GM19023 (cell line): ENCODE measurements around the gene RIPK3.
"Not testable (repeated sequence)": the region's sequence is repeated elsewhere in the genome, so short reads cannot be mapped to it uniquely, and the experiment has no call there.

Experiments used
- ATAC-seq: cut with Tn5 transposase; IDR thresholded peaks from one replicate; pipeline ENCODE4 v1.9.1; 2021; ENCODE audit warnings: mild to moderate bottlenecking, moderate library complexity; ENCODE audit not compliant: unreplicated experiment

The RIPK3 gene

DNA sequence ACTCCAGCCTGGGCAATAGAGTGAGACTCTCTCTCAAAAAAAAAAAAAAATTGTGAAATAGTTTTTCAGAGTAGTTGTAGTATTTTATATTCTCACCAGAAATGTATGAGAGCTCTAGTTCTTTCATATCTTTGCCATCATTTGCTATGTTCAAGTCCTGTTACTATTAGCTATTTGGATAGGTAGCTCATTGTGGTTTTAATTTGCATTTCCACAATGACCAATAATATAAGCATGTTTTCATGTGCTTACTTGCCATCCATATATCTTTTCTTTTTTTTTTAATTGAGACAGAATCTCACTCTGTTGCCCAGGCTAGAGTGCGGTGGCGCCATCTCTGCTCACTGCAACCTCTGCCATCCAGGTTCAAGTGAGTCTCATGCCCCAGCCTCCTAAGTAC is 8.4 kb upstream of the RIPK3 start:
- ATAC-seq, result no peak

DNA sequence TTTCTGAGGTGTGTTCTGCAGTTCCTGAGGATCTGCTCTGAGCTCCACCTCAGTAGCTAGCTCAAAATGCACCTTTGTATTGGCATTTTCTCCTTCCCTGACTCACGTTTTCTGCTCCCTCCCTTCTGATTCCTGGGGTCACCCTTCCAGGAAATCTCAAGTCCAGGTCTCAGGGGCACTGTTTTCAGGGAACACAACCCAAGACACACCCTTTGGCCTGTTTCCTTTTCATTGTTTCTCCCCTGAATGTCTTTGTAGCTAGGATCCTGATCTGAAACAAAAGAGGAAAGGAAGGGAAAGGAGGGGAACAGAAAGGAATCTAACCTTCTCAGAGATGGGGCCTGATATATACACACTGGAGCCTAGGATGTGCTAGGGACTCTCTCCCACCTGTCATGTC is 7.3 kb upstream of the RIPK3 start:
- no peak for ATAC-seq

GRCh38 chr14:24343795-24344660 is 4.2 kb upstream of the RIPK3 start:
- ATAC-seq, result no peak

GRCh38 chr14:24342889-24343288 is 3.1 kb upstream of the RIPK3 start:
- ATAC-seq, result no peak

- no peak for ATAC-seq
Measured at GRCh38 chr14:24340606-24341005, 815 bp upstream of the RIPK3 start.

- ATAC-seq, result no peak
Measured at GRCh38 chr14:24338843-24339242, 948 bp downstream of the RIPK3 start.

DNA sequence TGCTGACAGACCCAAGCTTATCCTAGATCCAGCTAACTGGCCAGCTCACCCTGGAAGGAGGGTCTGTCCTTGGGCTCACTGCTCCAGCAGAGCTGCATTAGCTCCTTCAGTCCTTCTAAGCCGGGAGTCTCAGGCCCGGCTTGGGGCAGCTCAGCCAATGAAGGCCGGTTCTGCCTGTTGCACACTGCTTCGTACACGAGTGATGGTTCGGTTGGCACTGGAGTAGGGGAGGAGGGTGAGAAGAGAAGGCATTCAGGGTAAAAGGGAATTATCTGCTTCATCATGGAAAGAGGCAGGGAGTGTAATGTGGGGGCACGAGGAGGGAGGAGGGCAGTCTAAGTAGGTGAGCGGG is 2.0 kb downstream of the RIPK3 start:
- ATAC-seq, result no peak

DNA sequence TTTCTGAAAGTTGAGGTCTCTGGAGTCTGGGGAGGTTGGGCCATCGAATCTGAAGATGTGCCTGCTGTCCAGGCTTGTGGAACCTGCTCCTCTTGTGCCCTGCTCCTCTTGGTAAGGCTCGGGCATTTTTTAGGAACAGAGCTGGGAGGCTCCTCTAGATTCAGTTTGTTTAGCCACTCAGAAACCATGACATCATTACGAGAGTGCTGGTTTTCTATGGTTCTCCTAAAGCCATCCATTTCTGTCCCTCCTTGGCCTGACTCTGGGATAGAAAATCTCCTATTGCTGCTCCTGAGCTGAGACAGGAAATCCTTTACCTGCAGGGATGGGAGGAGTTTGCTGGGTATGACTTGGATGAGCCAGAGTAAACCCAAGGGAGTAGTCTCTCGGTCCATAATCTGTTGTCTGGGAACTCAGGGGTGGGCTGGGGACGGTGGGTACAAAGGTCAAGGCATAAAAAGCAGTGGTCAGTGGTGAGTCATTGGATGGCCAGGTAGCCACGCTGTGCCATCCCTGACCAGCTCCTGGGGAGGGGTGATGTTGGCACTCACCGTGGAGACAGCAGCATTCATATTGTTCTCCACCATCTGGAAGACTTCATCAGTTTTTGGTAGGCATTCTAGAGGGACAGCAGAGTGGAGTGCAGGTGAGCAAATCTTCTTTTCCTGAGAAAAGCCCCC is 2.5 kb downstream of the RIPK3 start:
- no peak for ATAC-seq

DNA sequence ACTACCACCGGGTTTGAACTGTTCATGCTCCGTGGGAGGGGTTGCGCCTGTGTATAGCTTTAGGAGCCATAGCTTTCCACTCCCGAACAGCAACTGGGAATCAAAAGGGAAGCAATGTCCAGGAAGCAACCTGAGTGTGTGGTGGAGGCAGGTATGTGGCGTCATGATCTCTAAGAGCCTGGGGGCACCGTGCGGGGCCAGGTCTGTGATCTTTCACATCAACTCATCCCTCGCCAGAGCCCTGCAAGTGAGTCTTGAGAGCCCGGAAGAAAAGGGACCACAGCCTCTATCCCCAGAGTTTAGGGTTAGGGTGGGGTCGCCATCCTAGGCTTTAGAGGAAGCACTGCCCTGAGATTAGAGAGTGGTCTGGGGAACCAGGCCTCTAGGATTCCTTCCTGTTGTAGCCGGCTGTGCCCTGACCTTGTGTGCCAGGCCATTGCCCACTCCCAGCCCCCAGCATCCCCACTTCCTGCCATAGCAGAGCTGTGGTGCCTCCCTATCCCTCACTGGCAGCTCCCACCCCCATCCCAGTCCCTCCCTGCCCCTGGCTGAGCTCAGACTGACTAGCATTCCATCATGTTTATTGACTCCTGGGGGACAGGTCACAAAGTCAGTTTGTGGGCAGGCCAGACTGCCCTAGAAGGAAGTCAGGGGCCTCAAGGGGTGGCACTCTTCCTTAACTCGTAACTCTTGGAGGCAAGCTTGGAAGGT is 4.2 kb downstream of the RIPK3 start:
- no peak for ATAC-seq

GRCh38 chr14:24334431-24335291 is 5.1 kb downstream of the RIPK3 start, which contains the start of gene ADCY4:
TSS of gene ADCY4 (minus strand) at chr14:24335071. CDS start at chr14:24334652, 419 bp downstream.
- ATAC-seq, result no peak

- peak; percentile 73 for ATAC-seq
Measured at GRCh38 chr14:24332268-24332993, 7.4 kb downstream of the RIPK3 start.

- ATAC-seq, result no peak
Measured at GRCh38 chr14:24331731-24332267, 8.0 kb downstream of the RIPK3 start.

DNA sequence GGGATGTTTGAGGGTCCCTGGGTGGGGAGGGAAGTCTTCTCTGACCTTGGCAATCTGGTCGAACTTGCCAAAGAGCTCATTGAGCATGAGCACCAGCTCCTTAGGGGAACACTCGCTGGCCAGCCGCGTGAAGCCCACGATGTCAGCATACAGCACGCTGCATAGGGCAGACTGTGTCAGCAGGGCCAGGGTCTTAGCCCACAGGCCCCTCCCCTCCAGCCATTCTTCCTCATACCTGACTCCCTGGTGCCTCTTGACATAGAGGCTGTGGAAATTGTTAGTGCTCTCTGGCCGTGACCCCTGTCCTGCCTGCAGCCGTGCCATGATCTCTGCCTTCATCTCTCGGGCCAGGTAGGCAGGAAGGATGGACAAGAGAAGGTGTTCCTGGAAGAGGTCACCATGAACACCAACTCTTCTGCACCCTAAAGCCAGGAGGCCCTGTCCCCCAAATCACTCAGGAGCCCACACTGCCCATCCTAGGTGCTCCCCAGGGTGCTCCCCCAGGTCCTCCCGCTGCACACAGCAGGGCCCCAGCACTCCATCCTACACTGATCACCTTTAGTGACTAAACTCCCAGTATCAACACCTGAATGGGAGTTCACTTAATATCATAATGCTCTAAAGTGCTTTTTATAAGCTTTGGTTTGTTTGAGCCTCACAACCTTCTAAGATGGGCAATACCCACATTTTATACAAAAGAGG is 8.7 kb downstream of the RIPK3 start:
- no peak for ATAC-seq

- no peak for ATAC-seq
Measured at GRCh38 chr14:24329736-24330135, 10.1 kb downstream of the RIPK3 start.

DNA sequence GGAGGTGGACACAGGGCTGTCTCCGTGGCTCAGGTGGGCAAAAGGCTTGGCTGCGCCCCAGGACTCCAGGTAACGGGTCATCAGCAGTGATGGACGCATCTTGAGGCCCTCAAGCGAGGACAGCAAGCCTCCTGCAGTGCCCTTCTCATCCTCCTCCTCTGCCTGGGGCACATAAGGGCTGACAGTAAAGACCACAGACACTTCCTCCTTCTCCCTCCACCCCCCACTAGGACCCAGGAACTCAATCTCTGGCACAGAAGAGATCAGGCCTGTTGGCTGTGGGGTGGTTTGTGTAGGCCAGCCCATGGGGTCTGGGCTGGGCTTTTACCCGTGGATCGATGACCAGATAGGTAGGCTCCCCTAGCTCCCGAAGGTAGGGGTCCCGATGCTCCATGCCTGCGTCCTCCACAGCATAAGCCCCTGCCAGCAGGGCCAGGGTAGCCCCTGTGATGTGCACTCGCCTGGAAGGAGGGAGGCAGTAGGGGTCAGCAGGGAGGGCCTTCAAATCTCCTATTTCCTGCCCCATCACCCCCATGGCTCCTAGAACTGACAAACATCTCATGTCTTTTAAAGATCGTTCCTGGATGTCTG is 10.6 kb downstream of the RIPK3 start:
- ATAC-seq, result no peak

DNA sequence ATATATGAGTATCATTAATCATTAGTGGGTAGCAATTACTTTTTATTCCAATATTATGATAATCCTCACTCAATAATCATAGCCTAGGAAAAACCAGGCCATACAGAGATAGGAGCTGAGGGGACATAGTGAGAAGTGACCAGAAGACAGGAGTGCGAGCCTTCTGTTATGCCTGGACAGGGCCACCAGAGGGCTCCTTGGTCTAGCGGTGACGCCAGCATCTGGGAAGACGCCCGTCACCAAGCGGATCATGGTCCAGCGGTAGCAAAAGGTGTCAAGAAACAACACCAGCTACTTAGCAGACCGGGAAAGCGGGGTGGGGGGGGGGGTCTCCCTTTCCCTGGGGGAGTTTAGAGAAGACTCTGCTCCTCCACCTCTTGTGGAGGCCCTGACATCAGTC is 11.9 kb downstream of the RIPK3 start:
- ATAC-seq, result not testable (repeated sequence)

DNA sequence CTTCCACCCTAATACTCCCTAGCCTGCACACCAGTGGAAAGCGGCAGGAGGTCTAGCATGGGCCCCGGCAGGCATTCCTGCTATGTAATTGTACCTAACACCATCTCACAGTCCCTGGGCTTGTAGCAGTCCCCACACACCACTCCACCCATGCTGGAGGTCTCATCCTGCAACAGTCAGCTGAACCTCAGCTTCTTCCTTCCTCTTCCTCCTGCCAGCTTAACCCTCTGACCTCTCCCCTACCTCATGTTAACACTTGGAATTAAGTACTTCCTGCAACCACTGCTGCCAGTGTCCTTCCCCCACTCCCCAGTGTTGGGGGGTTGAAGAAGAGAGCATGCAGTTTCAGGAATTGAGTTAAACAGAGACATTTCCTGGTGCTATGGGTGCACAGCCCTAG is 12.5 kb downstream of the RIPK3 start:
- ATAC-seq, result no peak

- ATAC-seq, result no peak
Measured at GRCh38 chr14:24325963-24326362, 13.8 kb downstream of the RIPK3 start.

DNA sequence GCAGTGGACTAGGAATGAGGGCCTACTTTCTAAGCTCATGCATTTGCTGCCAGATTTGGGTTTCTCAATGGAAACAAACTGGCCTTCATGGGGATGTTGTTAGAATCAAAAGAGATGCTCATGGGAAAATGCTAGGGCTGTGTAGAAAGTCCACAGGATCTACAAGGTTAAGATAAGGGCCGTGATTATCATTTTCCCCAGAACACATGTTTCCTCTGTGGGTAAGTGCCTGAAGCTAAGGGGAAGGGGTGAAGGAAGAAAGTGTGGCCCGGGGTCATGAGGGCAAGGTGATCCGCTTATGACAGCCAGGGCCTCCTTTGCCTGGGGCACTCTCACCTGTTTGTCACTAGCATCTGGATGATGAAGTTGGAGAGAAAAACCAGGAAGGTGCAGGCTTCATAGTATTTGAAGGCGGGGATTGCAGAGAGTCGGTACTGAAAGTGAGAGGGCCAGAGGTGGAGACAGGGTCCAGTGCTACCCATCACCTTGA is 14.7 kb downstream of the RIPK3 start:
- ATAC-seq, result no peak
